Subcutaneous abdominal adipose tissue (tissue), 5 donors: ENCODE results near the gene ABCC11.
A peak's percentile ranks its signal among the peaks of the same experiment; 100 is the strongest.

Source experiments
- H3K27ac ChIP-seq: one replicate; pipeline ENCODE4 v1.7.0; 2013; ENCODE audit warnings: low read depth, mild to moderate bottlenecking, inconsistent platforms, low read length, moderate library complexity
- H3K27me3 ChIP-seq, 5 donors: one replicate each; pipeline ENCODE4 v1.7.0; 2013; ENCODE audit warnings: low read length in 5 of 5, inconsistent platforms in 1 of 5; ENCODE audit not compliant: control insufficient read depth in 5 of 5, insufficient read depth in 4 of 5
- H3K36me3 ChIP-seq, 5 donors: one replicate each; pipeline ENCODE4 v1.7.0; 2013; ENCODE audit warnings: low read length in 5 of 5; ENCODE audit not compliant: control insufficient read depth in 5 of 5, insufficient read depth in 5 of 5
- H3K4me1 ChIP-seq, 5 donors: one replicate each; pipeline ENCODE4 v1.7.0; 2013; ENCODE audit warnings: low read length in 5 of 5, mild to moderate bottlenecking in 3 of 5, moderate library complexity in 1 of 5; ENCODE audit not compliant: control insufficient read depth in 5 of 5, insufficient read depth in 5 of 5
- H3K4me3 ChIP-seq, 5 donors: one replicate each; pipeline ENCODE4 v1.7.0; 2013; ENCODE audit warnings: low read length in 5 of 5, low read depth in 1 of 5
- H3K9ac ChIP-seq, 5 donors: one replicate each; pipeline ENCODE4 v1.7.0; 2013; ENCODE audit warnings: low read length in 5 of 5, mild to moderate bottlenecking in 4 of 5, moderate library complexity in 3 of 5
- H3K9me3 ChIP-seq, 5 donors: one replicate each; pipeline ENCODE4 v1.7.0; 2013; ENCODE audit warnings: low read length in 5 of 5; ENCODE audit not compliant: control insufficient read depth in 5 of 5
- donor health status: healthy.
- donor health status: healthy.
- donor health status: healthy.
- donor health status: healthy.
- donor health status: healthy.

The ABCC11 gene

DNA sequence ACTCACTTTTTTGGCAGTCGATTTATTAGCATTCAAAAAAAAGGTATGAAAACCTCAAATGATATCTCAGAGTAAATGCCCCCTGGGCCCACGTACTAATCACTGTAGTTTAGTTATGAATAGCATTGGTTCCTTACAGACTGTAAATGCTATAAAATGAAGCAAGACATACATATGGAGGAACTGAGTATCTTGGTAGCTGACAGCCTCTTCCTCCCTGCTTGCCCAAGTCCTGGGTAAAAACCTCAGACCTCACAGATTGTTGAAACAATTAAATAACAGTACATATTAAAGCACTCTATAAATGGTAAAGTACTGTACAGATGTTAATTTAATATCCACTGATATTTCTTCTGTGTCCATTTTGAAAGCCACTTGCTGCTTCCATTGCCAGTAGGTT lies 33.2 kb upstream of the ABCC11 start:
- no peaks in the 10 kb centered on the region for H3K27me3 ChIP-seq
- H3K36me3 ChIP-seq: peaks cover 0 to 8% (median 4%) of the 10 kb centered on the region in 5 donors
- no peak overlapping the region for H3K9ac ChIP-seq
- no peak overlapping the region for H3K4me3 ChIP-seq
- no peaks in the 10 kb centered on the region for H3K9me3 ChIP-seq
- H3K27ac ChIP-seq: peak overlapping the region; percentile 2
- H3K4me1 ChIP-seq: peaks cover 0 to 59% (median 49%) of the 10 kb centered on the region in 5 donors

GRCh38 chr16:48279199-48279598 lies 31.9 kb upstream of the ABCC11 start:
- H3K4me3 ChIP-seq: no peak overlapping the region
- H3K36me3 ChIP-seq: peaks cover 0 to 6% (median 4%) of the 10 kb centered on the region in 5 donors
- no peaks in the 10 kb centered on the region for H3K27me3 ChIP-seq
- H3K27ac ChIP-seq: peak overlapping the region; percentile 51
- peaks cover 0 to 59% (median 49%) of the 10 kb centered on the region in 5 donors for H3K4me1 ChIP-seq
- H3K9me3 ChIP-seq: no peaks in the 10 kb centered on the region
- H3K9ac ChIP-seq: peak overlapping the region in 1 of 5 donors; percentile 5

DNA sequence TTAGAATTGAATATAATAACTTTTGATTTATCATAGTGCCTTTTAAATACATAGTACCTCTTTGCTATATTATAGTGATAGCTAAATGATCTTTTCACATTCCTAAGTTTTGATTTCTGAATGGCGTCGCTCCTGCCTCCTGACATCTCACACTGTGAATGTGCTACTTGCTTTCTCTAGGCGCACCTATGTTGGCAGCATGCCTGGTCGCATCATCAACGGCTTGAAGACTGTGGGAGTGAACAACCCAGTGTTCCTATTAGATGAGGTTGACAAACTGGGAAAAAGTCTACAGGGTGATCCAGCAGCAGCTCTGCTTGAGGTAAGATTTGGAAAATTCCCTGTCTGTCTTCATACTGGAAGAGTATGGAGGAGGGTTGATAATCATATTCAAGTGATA lies 29.8 kb upstream of the ABCC11 start:
- peaks cover 0 to 7% (median 6%) of the 10 kb centered on the region in 5 donors for H3K36me3 ChIP-seq
- no peaks in the 10 kb centered on the region for H3K9me3 ChIP-seq
- no peak overlapping the region for H3K27ac ChIP-seq
- H3K4me3 ChIP-seq: no peak overlapping the region
- peaks cover 0 to 45% (median 37%) of the 10 kb centered on the region in 5 donors for H3K4me1 ChIP-seq
- no peak overlapping the region for H3K9ac ChIP-seq
- no peaks in the 10 kb centered on the region for H3K27me3 ChIP-seq

- H3K36me3 ChIP-seq: peaks cover 0 to 9% (median 7%) of the 10 kb centered on the region in 5 donors
- H3K27ac ChIP-seq: peak overlapping the region; percentile 63
- H3K9ac ChIP-seq: peak overlapping the region in 1 of 5 donors; percentile 27
- H3K4me1 ChIP-seq: peaks cover 0 to 49% (median 36%) of the 10 kb centered on the region in 5 donors
- no peaks in the 10 kb centered on the region for H3K9me3 ChIP-seq
- H3K27me3 ChIP-seq: no peaks in the 10 kb centered on the region
- no peak overlapping the region for H3K4me3 ChIP-seq
Measured at GRCh38 chr16:48276102-48276501, 28.8 kb upstream of the ABCC11 start.

- Histone ChIP-seq H3K9ac (no peak overlapping the region), H3K9me3 (no peaks in the 10 kb centered on the region), H3K27me3 (no peaks in the 10 kb centered on the region), H3K4me1 (peaks cover 0 to 35% (median 25%) of the 10 kb centered on the region in 5 donors), H3K36me3 (peaks cover 4 to 22% (median 16%) of the 10 kb centered on the region in 5 donors), H3K4me3 (no peak overlapping the region), H3K27ac (no peak overlapping the region)
Measured at GRCh38 chr16:48274476-48274875, 27.1 kb upstream of the ABCC11 start.

- H3K4me3 ChIP-seq: no peak overlapping the region
- H3K9me3 ChIP-seq: no peaks in the 10 kb centered on the region
- peak overlapping the region in 1 of 5 donors; percentile 51 for H3K9ac ChIP-seq
- peaks cover 0 to 21% (median 11%) of the 10 kb centered on the region in 5 donors for H3K4me1 ChIP-seq
- no peak overlapping the region for H3K27ac ChIP-seq
- peaks cover 4 to 22% (median 16%) of the 10 kb centered on the region in 5 donors for H3K36me3 ChIP-seq
- no peaks in the 10 kb centered on the region for H3K27me3 ChIP-seq
Measured at GRCh38 chr16:48272837-48273421, 25.6 kb upstream of the ABCC11 start.

DNA sequence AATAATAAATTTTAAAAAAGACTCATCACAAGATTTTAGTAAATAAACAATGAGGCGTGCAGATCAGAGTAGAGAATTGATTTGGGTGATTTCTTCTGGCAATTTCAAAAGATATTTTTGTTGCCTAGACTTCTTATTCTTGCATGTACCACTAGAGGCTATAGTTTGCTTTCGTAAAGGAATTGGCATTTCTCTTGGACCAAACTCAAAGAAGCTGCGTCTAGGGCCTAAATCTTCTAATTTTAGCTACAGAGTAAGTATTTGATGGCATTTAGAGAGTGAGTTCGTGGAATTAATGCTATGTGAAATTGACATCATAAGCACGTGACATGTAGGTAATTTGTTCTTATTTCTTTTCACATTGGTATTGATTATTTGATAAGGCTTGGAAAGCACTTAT lies 24.4 kb upstream of the ABCC11 start:
- no peak overlapping the region for H3K27ac ChIP-seq
- peaks cover 0 to 12% (median 6%) of the 10 kb centered on the region in 5 donors for H3K4me1 ChIP-seq
- peaks cover 7 to 24% (median 16%) of the 10 kb centered on the region in 5 donors for H3K36me3 ChIP-seq

GRCh38 chr16:48269011-48269410 lies 21.7 kb upstream of the ABCC11 start:
- H3K4me1 ChIP-seq: peaks cover 0 to 7% (median 0%) of the 10 kb centered on the region in 5 donors
- H3K9me3 ChIP-seq: no peaks in the 10 kb centered on the region
- H3K27ac ChIP-seq: no peak overlapping the region
- no peaks in the 10 kb centered on the region for H3K27me3 ChIP-seq
- peaks cover 7 to 29% (median 21%) of the 10 kb centered on the region in 5 donors for H3K36me3 ChIP-seq
- H3K4me3 ChIP-seq: no peak overlapping the region
- H3K9ac ChIP-seq: no peak overlapping the region

More for the DNA sequence above, 24.4 kb upstream of the ABCC11 start:
- Histone ChIP-seq H3K4me3 (no peak overlapping the region), H3K27me3 (no peaks in the 10 kb centered on the region), H3K9me3 (no peaks in the 10 kb centered on the region), H3K9ac (peak overlapping the region in 1 of 5 donors; percentile 53)

- Histone ChIP-seq H3K9me3 (no peaks in the 10 kb centered on the region), H3K4me3 (no peak overlapping the region), H3K9ac (no peak overlapping the region), H3K36me3 (peaks cover 38 to 62% (median 46%) of the 10 kb centered on the region in 5 donors), H3K27me3 (no peaks in the 10 kb centered on the region), H3K27ac (no peak overlapping the region), H3K4me1 (no peaks in the 10 kb centered on the region)
Measured at GRCh38 chr16:48262631-48263030, 15.3 kb upstream of the ABCC11 start.

- Histone ChIP-seq H3K4me3 (no peak overlapping the region), H3K27me3 (no peaks in the 10 kb centered on the region), H3K4me1 (no peaks in the 10 kb centered on the region), H3K36me3 (peaks cover 37 to 61% (median 43%) of the 10 kb centered on the region in 5 donors), H3K9ac (no peak overlapping the region), H3K9me3 (no peaks in the 10 kb centered on the region), H3K27ac (no peak overlapping the region)
Measured at GRCh38 chr16:48261569-48261968, 14.2 kb upstream of the ABCC11 start.
